Measurements from ENCODE around the gene PRKAG2.

PRKAG2 gene

DNA sequence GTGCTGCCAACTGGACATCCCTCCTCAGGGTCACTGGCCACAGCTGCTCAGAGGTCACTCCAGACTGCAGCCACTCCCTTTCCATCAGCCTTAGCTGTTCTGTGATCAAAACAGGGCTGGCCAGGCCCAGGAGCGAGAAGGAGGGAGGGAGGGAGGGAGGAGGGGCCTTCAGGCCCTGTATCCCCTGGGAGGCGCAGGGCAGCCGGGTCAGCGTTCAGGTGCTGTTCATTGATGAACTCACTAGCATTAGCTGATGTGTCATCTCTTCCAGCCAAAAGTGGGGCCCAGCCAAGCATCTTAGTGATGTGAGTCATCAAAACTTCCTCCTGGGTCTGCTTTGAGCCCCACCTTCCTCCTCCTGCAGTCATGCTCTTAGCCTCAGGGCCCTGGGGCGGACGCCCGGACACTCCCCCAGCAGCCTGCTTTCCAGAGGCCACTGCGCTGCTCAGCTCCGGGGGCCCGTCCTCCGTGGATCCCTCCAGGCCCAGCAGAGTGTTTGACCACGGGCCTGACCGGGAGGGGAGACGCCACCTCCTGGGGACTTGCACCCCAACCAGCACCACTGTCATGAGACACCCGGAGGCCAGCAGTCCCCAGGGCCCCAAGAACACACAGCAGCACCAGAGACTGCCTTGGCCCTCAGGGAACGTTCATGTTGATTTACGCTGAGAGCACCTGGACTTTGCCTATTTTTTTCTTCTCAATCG is 149.2 kb downstream of the PRKAG2 start:
- peak; percentile 95 for DNase-seq (ENCODE audit: low read depth, low spot score)

DNA sequence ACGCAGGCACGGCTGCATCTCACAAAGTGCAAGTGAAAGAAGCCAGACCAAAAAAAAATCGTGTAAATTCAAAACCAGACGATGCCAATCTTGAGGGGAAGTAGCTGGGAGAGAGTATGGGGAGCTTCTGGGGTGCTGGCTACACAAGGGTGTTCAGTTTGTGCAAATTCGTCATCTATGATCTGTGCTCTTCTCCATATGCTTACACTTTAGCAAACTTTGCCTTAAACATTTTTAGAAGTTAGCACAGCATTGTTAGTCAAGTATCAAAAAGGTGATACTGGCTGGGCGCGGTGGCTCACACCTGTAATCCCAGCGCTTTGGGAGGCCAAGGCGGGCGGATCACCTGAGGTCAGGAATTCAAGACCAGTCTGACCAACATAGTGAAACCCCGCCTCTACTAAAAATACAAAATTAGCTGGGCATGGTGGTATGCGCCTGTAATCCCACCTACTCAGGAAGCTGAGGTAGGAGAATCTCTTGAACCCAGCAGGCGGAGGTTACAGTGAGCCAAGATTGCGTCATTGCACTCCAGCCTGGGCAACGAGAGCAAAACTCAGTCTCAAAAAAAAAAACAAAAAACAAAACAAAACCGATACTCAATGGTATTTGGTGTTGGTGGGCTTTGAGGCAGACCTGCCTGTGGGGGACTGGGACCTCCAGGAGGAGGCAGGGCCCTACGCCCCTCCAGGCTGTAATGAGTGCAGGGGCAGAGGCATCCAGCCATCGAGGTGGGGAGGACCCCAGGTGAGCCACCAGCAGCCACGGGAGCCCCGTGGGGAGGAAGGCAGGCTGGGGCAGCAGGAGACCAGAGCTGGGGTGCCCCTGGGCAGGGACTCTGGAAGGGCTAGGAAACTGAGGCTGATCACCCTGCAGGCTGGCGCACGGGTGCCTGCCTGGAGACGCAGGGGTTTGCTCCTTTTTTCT is 150.0 kb downstream of the PRKAG2 start:
- DNase-seq (ENCODE audit: low read depth, low spot score), result no peak

DNA sequence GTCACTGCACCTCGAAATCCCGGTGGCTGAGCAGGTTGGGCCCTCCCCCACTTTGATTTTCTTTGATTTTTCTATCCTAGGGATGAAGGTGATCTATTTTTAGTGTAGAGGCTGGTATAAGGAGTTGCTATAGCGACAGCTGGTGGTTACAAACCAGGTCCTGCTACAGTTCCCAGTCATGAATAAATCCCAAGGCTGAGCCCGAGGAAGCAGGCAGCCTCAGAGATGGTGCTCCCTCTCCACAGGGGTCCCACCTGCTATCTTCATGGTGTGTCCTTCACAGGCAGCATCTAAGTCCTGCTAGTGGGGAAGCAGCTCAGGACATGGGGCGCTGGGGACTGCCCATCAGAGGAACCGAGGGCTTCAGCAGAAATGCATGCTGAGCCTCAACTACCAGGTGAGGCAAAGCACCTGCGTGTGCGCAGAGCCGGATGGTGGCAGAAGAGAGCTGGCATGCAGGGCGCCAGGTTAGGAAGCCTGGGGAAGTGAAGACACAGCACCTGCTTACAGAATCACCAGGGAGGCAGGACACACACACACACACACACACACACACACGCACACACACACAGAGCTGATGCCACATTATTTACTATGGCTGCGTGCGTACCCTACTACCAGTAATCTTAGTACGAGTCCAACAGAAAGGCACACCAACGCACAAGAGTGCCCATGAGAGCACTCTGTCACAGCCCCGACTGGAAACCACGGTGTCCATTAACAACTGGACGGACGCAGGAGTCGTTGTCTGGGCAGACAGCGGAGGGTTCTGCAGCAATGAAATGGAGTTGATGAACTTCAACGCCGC is 150.9 kb downstream of the PRKAG2 start:
- peak; percentile 69 for DNase-seq (ENCODE audit: low read depth, low spot score)

DNA sequence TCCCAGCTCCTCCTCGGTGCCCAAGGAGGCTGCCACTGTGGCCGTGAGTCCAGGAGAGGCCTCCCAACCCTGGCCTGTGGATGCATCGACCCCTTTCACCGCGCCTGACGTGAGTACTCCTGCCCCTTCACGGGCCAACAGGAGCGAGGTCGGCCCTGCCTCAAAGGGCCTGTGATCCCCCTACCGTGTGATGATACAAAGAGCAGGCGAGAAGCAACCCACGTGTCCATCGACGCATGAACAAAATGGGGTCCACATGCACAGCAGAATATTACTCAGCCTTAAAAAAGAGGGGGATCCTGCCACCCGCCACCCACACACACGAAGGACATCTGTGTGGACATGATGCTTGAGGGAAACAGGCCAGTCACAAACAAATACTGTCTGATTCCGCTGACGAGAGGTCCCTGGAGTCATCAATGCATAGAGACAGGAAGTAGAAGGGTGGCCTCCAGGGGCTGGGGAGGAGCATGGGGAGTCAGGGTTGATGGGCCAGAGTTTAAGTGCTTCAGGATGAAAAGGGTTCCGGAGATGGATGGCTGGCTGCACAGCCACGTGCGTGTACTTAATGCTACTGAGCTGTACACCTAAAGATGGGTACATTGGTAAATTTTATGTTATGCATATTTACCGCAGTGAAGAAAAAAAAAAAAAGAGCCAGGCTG is 151.9 kb downstream of the PRKAG2 start:
- DNase-seq (ENCODE audit: low read depth, low spot score), result no peak

DNA sequence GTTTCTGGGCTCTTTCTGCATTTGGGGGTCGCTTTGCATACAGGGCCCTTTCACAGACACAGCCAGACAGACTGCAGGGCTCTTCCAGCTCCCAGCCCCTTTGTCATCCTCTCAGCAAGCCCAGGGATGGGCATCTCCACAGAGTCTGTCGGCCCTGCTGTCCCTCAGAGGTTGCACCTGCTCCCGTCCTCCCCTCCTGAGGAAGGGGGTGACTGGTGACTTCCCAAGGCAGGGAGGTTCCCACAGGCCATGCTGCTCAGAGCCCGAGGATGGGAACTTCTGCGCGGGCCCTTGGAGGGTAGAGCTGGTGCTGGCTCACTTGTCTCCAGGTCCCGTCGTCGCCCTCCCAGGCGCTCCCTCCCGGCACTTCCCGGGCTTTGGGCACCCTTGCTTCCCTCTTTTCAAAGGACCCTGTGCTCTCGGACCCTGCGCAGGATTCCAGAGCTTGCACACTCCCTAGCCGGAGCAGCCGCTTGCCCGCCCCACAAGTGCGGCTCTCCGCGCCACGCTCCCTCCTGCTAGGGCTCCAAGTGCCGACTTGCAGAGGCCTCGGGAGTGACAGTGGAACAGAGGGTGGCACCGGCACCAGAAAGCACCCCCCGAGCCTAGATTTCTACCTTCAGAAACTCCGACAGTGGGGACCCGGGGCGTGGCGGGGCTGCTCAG is 152.5 kb downstream of the PRKAG2 start:
- DNase-seq (ENCODE audit: low read depth, low spot score), result no peak

DNA sequence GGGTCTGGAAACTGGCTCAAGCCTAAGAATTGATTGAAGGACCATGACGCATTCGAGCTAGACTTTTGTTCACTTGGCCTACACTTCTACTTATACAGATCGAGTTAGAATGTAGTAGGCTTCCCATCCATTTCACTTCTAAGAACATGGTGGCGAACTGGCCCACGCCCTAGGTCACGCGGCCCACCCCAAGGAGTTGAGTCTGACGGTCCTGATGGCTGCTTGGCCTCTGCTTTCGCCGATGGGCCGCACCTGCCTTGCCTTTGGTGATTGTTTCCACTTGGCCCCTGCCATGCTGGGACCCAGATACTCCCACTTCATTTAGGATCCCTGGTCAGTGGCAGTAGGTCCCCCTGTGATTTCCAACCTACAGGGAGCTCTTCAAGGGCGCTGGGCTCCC is 153.6 kb downstream of the PRKAG2 start:
- DNase-seq (ENCODE audit: low read depth, low spot score), result no peak

DNA sequence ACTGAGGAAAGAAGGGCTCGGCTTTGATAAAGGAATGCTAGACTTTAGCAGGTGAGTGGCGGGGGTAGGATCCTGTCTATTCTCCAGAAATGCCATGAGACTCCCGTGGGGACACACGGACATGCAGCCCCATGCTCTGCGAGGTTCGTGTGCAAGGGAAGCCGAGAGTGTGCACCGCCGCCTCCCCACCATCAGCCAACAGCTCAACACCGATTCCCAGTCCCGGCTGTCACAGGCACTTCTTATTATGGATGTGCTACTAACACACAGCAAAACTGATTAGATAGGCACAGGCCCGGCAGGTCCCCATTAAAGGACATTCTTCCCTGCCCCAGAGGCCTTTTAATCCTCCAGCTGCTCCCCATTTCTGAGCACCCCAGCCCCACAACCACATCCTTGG is 154.4 kb downstream of the PRKAG2 start:
- no peak for DNase-seq (ENCODE audit: low read depth, low spot score)

DNA sequence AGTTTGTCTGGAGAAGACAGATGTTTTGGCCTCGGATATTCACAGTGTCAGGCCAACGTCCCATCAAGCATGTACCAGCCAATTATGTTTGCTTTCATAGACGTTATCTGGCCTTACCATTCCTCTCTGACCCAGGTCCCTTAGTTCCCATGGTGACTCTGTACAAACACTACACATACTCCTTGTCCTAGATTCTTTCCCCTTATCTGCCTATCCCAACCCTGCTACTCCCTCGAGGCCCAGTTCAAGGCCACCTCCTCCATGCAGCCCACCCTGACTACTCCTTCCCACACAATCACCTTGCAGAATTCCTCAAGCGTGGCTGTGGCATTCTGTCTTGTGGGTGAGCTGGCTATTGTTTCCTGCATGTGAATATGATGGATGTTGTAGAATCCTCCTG is 155.2 kb downstream of the PRKAG2 start:
- DNase-seq (ENCODE audit: low read depth, low spot score), result no peak

DNA sequence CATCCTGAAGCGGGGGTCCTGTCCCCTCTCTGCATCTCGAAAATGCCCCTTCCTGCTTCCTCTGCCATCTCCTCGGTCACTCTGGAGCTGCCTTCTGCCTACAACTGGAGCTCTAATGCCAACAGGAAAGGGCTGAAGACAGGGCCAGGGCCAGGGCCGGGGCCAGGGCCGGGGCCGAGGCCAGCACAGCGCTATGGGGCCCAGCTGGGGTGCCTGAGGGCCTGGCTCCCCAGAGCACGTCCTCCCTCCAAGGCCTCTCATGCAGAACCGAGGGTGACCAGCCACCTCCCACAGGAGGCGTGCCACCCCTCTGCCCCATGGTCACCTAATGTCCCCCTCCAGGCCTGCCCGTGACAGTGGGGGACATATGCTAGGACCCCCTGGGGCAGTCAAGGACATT is 155.7 kb downstream of the PRKAG2 start:
- no peak for DNase-seq (ENCODE audit: low read depth, low spot score)

DNA sequence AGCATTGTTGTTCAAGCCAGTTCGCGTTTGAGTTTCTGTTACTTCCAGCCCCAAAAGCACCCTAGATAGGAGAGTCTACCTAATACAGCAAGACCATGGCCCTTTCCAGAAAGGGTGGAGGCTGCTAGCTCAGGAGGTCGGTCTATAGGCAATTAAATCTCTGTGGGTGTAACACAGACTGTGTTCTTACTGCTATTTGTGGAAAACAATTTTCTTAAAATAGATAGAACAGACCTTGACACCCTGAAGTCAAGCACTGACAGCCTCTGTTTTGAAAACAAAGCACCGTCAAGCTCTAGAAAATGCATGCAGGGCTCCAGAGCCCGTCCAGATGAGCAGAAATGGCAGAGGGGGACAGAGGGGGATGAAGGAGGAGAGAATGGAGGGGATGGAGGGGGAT is 156.6 kb downstream of the PRKAG2 start:
- no peak for DNase-seq (ENCODE audit: low read depth, low spot score)

DNA sequence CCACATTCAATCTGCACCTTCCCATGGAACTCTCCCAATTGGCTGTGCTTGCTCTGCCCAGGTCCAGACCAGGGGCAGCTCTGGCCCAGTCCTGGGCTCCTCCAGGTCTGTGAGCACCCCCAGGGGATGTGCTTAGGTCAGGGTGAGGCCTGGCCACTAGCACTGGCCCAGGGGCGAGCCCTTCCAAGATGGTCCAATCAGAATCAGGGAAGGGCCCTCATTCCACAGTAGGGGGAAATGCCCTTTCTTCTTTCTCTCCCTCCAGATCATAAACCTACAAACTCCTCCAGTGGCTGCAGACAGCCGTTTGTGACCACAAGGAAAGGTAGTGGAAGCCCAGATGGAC is 157.0 kb downstream of the PRKAG2 start:
- DNase-seq (ENCODE audit: low read depth, low spot score), result no peak

DNA sequence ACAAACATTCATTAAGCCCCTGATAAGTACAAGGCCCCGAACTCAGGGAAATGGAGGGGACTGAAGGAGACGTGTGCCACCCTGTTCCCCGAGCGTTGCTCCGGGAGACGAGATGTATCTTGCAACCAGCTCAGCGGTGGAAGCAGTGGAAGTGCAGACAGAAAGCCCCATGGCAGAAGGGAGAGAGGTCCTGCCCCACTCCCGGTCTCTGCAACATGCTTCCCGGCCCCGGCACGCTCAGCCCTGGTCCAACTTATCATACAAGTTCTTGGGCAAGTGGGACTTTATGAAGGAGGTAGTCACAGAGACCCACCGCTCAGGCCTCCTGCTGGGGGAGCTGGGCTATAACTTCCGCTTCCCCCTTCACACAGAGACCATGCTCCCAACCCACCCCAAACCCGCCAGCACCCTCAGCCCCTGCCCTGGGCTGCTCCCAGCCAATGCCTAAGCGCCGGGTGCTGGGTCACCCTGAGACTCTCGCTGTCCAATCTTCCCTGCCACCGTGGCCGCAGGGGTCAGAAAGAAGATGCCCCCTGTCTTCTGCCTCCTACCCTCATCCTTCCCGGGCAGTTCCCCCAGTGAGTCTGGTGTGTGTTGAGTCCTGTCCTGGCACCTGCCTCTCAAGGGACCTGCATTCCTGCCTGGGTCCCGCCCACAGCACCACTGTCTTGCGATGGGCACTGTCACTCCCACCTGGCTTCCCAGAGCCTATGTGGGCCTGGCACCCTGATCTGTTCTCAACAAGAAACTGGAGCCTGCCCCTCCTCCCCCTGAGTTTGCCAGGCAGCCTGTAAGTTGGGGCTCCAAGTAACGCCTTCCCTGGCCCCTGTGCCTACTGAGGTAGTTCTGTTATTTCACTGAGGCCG is 157.7 kb downstream of the PRKAG2 start:
- DNase-seq (ENCODE audit: low read depth, low spot score), result no peak

DNA sequence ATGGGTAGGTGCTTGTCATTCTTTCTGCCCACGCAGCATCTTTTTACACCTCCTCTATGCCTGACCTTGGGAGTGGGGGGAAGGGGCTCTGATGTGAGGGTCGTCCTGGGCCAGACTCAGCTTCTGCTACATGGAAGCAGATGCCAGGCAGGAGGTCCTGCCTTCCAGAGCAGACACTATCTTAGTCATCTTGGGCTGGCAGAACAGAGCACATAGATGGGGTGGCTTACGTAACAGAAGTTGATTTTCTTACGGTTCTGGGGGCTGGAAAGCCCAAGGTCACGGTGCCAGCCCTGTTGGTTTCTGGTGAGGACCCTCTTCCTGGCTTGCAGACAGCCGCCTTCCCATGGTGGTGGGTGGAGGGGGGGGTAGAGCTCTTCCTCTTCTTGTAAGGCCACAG is 159.0 kb downstream of the PRKAG2 start:
- no peak for DNase-seq (ENCODE audit: low read depth, low spot score)

DNA sequence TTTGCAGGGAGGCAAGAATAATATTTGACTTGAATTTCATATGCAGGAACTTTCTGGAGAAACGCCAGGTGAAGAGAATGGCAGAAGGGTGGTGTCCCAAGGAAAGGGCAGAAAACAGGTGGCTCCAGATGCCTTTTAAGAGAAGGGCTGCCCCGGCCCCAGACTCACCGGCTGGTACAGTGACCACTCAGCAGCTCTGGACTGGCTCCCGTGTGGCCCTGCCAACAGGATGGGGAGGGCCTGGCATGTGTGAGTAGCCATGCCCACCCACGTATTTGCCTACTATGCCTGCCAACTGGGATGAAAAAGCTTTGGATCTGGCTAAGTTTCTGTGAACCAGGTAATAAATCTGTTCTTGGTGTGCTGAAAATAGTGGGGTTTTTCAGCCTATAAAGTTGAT is 159.5 kb downstream of the PRKAG2 start:
- DNase-seq (ENCODE audit: low read depth, low spot score), result no peak

DNA sequence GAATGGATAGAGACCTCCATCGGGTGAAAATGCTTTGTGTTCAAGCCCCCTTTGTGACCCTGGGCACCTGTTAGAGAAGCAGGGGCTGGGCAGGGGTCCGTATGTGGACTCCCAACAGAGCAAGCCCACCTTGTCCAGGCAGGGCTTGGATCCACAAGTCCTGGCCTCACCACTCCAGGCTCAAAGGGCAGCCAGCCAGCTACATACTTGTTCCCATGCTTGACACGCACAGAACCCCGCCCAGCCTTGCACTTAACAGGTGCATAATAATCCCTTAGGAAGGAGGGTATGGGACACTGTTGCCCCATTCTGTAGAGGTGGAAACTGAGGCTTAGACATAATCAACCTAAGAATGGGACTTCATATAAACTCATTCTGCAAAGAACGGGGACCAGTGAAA is 160.6 kb downstream of the PRKAG2 start:
- DNase-seq (ENCODE audit: low read depth, low spot score), result no peak

DNA sequence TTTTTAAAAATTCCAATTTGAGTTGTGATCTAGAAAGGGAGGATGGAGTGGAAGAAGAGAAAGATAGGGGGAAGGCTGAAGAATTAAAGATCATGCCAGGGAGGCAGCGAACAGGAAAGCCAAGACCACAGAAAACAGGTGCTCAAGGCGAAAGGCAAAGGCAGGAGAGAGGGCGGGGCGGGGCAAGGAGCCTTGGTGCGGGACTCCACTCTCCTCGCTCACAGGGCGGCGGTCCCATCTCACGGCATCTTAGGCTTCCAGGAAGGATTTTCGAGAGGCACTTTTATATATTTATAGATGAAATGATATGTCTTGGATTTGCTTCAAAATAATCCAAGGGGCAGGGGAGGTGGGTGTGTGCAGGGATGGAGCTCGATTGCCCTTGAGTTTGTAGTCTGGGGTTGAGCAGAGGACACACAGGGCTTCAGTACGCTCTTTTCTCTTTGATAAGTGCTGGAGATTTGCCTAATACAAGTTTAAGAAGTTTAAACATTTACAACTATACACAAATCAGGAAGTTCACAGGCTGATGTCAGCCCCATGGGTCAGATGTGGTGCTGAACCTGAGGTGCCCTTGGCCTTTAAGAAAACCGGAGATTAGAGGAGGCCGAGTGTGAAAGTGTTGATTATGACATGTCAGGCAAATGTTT is 161.1 kb downstream of the PRKAG2 start:
- DNase-seq (ENCODE audit: low read depth, low spot score), result no peak

DNA sequence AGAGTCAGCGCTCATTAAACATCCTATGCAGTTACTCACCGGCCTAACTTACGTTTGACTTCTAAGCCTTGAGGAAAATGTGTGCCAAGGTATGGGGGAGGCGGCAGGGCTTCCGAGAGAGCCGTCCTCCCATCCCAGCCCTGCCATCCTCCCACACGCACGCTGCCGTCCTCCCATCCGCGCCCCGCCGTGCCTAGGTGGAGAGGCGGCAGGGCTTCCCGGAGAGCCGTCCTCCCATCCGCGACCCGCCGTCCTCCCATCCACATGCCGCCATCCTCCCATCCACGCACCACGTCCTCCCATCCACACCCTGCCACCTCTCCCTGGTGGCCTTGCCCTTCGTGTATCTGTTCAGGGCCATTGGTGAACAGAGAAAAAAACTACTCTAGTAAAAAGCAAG is 162.7 kb downstream of the PRKAG2 start:
- DNase-seq (ENCODE audit: low read depth, low spot score), result no peak

DNA sequence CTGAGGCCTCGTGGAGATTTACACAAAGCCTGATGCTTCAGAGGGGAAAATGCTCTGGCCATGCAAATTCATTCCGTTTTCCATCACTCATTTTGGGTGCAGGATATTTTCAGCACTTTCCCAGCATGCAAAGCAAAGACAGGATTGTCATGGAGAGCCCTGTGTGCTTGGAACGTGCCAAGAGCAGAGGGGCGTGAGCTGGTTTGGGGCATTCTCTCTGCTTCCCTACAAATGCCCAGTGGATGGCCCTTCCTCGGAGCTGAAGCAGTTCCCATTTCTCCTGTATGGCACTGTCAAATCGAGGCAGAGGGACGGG is 164.1 kb downstream of the PRKAG2 start:
- no peak for DNase-seq (ENCODE audit: low read depth, low spot score)

DNA sequence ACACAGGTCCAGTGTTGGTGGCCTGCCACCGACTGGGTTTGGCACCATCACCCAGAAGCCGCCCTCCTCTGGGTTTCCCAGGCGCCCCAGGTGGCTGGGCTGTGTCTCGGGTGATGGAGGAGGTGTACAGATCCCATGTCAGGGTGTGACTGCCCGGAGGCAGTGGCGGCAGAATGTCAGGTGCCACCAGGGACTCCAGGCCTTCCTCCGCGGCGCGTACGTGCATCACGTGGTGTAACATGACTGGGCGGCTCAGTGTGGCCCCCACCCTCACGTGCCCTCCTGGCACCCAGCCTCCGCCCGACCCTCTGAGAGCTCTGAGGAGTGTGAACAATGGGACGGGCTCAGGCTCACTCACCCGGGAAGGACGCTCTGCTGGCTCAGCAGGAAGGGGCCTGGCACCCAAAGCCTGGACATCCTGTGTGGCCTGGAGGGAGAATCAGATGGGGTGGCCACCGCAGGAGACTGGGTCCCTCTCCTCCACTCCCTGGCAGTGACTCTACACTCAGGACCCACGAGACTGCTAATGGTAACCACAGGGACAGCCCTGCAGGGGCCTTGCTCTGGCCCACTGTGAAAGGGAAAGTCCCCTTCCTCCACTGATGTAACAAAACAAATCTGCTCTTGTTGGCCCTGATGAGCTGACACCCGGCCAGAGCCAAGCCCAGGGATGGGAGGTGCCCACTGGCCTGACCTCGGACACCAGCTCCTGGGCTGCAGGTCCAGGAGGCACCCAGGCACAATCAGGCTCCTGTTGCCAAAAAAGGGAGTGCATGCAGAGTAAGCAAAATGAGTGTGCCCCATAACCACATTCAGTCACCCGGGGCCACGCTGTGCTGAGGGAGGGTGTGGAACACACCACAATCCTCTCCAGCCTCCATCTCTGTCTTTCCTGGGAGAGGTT is 164.8 kb downstream of the PRKAG2 start:
- no peak for DNase-seq (ENCODE audit: low read depth, low spot score)
